Activated T-cell treated with anti-CD3 and anti-CD28 coated beads, Interleukin-2, amount 50 U/mL, for 4 hours (primary cell): Measurements from ENCODE around the gene PRKCE. TPM values are rescaled to one million over a fixed set of nuclear protein-coding genes. Genes with fewer than 3 reads are reported as not detected.

Experiments
- ATAC-seq, 2 donors: fragments of 200-7000 bp; cut with Tn5 transposase; one replicate each; pipeline ENCODE4 v1.10.0; 2021
- DNase-seq: peaks from one replicate; pipeline ENCODE4 v3.0.0-alpha.2; 2020
- H3K27me3 Mint-ChIP-seq: one replicate; pipeline ENCODE4 v1.8.0; 2021; ENCODE audit warnings: low read depth, mixed read lengths
- H3K36me3 Mint-ChIP-seq: one replicate; pipeline ENCODE4 v1.8.0; 2022; ENCODE audit warnings: mixed read lengths; ENCODE audit not compliant: insufficient read depth
- H3K4me1 Mint-ChIP-seq: one replicate; pipeline ENCODE4 v1.8.0; 2021; ENCODE audit warnings: low read depth, mixed read lengths
- H3K4me3 Mint-ChIP-seq: one replicate; pipeline ENCODE4 v1.8.0; 2021; ENCODE audit warnings: mild to moderate bottlenecking, moderate library complexity, mixed read lengths
- H3K9me3 Mint-ChIP-seq: one replicate; pipeline ENCODE4 v1.8.0; 2021; ENCODE audit warnings: mixed read lengths
- total RNA-seq, 3 donors: library from RNA; stranded (reverse); gene quantifications; one replicate each; pipeline ENCODE4 v1.2.1, GENCODE V29; 2021

The PRKCE gene
- total RNA-seq, 3 donors from 2014 or later, result 9.1 to 9.5 (median 9.2) TPM

DNA sequence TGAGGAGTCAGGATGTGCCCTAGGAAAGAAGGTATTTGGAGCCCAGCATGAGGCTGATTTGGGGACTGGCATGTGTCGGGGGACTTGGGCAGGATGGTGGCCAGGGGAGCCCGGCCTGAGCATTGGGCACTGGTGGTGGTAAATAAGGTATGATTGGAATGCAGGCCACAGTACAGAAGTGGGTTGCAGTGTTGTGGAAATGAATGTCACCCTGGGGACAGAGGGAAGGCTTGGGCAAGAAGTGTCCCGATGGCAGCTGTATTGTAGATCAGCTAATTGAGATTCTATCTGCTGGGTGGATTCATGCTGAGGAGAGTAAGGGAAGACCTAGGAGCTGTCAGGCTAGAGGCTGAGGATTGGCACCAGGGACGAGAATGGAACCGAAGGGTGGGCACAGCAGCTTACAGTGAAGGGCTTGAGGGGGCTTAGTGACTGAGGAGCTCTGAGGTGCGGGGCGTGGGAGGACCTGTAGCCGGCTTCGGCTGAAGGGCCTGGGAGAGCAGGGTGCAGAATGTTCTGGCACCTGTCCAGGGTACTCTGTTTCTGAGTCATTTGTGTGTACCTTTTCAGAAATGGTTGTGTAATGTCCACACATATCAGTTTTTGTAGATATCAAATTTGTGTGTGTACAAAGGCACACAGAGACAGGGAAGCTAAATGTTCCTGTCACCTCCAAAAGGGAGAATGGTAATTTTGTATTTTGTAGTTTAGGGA, 170.2 kb downstream of the PRKCE start:
- Mint-ChIP-seq H3K36me3 (no peaks in the 10 kb centered on the region), H3K4me3 (no peak overlapping the region), H3K4me1 (peaks cover 11% of the 10 kb centered on the region), H3K27me3 (no peaks in the 10 kb centered on the region), H3K9me3 (no peaks in the 10 kb centered on the region)
- DNase-seq, result no peak
- no peak for ATAC-seq

DNA sequence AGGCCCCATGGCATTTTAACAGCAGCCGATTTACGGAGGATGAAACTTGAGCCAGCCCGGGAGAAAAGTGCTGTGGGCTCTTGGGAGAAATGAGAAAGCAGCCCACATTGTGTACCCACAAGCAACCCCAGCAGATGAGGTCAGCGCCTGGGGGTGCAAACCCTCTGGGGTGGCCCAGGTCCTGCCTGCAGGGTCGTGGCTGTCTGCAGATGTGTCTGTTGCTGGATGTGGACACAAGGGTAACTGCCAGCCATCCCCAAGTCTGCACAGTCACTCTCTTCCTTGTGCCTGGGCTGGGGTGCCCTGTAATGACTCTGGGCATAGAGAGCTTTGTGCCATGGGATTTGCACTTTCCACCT, 170.8 kb downstream of the PRKCE start:
- Mint-ChIP-seq H3K4me1 (peaks cover 11% of the 10 kb centered on the region), H3K9me3 (no peaks in the 10 kb centered on the region), H3K36me3 (no peaks in the 10 kb centered on the region), H3K4me3 (no peak overlapping the region), H3K27me3 (no peaks in the 10 kb centered on the region)
- no peak for ATAC-seq
- no peak for DNase-seq

DNA sequence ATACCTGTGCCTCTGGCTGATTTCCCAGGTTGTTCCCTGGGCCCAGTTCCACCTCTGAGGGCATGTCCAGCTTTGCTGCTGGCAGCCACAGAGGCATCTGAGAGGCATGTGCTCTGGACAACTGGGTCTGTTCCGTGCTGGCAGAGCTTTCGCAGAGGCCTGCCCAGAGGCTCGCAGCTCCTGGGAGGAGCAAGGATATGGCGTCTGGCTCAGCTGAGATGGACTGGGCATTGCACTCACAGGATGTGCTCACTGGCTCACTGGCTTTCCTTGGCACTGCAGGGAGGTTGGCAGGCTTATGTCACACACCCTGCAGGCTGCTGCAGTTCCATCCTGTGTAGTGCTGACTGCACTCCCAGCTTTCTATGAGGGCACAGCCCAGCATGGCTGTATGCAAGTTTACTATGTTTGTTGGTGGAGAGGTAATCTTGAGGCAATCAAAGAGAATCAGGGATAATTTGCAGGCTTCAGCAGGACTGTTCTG, 172.3 kb downstream of the PRKCE start:
- no peak for DNase-seq
- no peaks in the 10 kb centered on the region for H3K36me3 Mint-ChIP-seq
- no peak for ATAC-seq
- H3K27me3 Mint-ChIP-seq, result no peaks in the 10 kb centered on the region
- peaks cover 11% of the 10 kb centered on the region for H3K4me1 Mint-ChIP-seq
- no peaks in the 10 kb centered on the region for H3K9me3 Mint-ChIP-seq
- H3K4me3 Mint-ChIP-seq, result no peak overlapping the region

DNA sequence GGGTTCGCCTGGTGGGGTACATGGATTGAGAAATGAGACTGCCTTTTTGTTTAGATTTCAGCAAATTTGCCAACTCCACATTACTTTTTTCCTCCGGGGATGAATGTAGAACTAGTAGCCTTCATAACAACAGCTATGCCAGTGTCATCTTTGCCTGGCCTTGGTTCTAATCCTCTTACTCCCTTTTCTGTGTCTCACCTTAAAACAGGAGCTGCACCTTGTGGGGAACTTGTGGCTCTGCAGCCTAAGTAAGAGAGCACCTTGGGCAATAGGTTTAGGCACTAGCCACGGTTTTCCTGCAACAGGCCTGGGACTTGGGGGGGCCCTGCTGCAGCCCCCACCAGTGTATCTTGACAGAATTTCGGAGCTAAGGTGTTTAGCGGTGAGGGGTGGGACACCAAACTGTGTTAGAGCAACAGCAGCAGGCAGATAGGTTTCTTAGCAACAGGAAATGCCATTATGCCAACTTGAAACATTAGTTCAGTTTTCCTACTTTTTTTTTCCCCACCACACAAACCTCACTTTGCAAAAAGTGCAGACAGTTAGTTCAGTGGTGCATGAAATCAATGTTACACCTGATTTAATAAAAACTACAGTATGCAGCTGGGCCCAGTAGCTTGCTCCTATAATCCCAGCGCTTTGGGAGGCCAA, 173.7 kb downstream of the PRKCE start:
- H3K27me3 Mint-ChIP-seq, result no peaks in the 10 kb centered on the region
- no peak for DNase-seq
- H3K9me3 Mint-ChIP-seq, result peaks cover 6% of the 10 kb centered on the region
- H3K4me1 Mint-ChIP-seq, result peaks cover 8% of the 10 kb centered on the region
- peaks cover 3% of the 10 kb centered on the region for H3K36me3 Mint-ChIP-seq
- ATAC-seq, result no peak
- H3K4me3 Mint-ChIP-seq, result no peak overlapping the region

DNA sequence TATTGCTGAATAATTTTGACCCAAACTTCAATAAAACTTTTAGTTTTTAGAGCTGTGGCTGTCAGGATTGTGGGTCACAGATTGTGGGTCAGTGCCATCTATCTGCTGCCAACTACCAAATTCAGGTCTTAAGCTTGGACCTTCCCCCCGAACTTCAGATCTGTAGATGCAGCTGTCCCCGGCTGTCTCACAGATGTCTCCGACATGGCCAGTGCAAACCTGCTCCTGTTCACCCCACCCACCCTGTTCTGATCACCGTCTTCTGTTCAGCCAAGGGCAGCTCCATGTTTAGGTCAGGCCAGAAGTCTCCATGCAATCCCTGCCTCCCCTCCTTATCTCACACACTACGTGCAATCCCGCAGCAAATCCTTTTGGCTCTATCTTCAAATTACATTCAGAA, 175.0 kb downstream of the PRKCE start:
- Mint-ChIP-seq H3K4me3 (no peak overlapping the region), H3K9me3 (peaks cover 18% of the 10 kb centered on the region), H3K36me3 (peaks cover 3% of the 10 kb centered on the region), H3K27me3 (no peaks in the 10 kb centered on the region), H3K4me1 (peaks cover 8% of the 10 kb centered on the region)
- ATAC-seq (no peak), DNase-seq (no peak)

DNA sequence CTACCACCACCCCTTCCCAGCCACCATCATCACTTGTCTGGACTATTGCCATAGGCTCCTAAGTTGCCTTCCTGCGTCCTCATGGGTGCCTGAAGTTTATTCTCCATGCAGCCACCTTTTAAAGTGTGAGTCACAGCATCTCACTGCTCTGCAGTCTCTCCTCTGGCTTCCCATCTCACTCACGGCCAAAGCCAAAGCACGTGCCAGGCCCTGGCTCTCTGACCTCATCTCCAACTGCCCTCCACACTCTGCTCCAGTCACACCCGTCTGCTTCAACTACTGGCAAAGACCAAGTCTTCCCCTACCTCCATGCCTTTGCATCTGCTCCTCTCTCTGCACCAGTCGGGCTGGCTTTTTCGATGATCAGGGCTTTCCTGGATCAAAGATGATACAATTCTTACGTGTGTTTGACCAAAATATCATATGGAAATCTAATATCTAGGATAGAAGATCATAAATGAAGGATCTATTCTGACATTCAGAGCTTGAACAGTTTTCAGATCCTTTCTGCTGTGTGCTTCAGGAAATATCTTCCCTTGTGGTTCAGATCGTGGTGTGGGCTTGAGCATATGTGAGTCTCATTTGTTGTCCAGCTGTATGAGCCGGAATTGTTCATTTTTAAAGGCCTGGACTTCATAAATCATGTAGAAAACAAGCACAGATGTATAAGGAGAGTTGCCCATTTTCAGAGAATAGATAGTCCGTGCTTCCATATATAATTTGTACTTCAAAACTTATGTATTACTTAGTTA, 175.6 kb downstream of the PRKCE start:
- ATAC-seq (no peak), DNase-seq (no peak)
- no peak overlapping the region for H3K4me3 Mint-ChIP-seq
- no peaks in the 10 kb centered on the region for H3K27me3 Mint-ChIP-seq
- H3K9me3 Mint-ChIP-seq, result peaks cover 18% of the 10 kb centered on the region
- peaks cover 3% of the 10 kb centered on the region for H3K36me3 Mint-ChIP-seq
- H3K4me1 Mint-ChIP-seq, result peaks cover 8% of the 10 kb centered on the region

DNA sequence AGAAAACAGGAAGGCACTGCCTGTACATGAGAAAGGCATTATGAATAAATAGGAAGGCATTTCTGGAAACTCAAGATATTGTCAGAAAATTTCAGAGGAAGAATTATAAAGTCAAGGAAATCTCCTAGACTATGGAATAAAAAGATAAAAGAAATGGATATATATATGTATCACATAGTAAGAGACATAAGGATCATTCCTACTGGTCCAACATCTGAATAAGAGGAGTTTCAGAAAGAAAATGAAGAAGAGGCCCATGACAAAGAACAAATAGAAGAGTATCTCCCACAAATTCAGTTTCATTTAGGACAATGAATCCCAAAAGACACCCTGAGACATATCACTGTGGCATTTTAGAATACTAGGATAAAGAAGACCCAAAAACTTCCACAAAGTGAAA, 178.8 kb downstream of the PRKCE start:
- no peak for ATAC-seq
- no peak for DNase-seq
- Mint-ChIP-seq H3K27me3 (no peaks in the 10 kb centered on the region), H3K9me3 (peaks cover 18% of the 10 kb centered on the region), H3K4me1 (peaks cover 2% of the 10 kb centered on the region), H3K36me3 (peaks cover 3% of the 10 kb centered on the region), H3K4me3 (no peak overlapping the region)

DNA sequence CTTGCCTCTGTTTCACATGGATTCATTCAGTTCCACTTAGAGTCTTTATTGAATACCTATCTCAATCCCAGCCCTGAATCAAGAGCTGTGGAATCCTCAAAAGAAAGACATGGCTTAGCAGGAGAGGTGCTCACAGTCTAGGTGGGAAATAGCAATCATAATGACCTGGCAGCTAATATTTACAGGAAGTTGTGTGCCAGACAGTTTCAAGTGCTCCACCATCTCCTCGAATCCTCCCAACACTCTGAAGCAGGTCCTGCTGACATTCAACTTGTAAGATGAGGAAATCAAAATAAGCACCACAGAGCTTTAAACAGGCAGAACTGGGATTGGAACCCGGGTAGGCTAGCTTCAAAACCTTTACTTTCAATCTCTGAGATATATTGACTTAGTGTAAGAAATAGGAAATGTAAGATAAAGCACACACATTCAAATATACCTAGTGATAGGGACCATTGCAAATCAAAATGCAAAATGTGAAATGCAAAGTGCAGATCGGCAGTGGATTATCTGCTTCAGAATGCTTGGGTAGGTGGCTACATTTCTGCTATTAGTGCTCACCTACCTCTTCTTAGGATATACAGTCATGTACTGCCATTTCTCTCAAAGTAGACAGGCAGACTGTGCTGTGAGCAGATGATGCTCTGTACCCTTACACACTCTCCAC, 182.0 kb downstream of the PRKCE start:
- H3K36me3 Mint-ChIP-seq, result peaks cover 3% of the 10 kb centered on the region

DNA sequence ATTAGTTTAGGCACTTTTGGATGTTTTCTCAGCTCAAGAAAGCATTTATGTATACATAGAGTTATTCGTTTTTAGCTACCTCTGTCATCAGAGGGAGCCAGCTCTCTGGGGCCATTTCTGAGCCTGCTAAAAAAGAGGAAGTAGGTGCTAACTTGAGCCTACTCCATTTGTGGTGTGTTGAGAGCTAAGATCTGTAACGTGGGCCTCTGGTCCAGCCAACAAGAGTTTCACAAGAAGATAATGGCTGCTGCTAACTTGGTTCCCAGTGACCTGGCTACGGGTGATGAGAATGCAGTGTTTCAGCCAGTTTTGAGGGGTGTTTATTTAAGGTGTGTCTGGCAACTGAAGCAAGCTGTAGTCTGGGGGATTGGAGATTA, 182.5 kb downstream of the PRKCE start:
- Mint-ChIP-seq H3K27me3 (no peaks in the 10 kb centered on the region), H3K4me3 (no peak overlapping the region), H3K9me3 (peaks cover 18% of the 10 kb centered on the region), H3K4me1 (peaks cover 6% of the 10 kb centered on the region), H3K36me3 (peaks cover 3% of the 10 kb centered on the region)
- ATAC-seq (no peak), DNase-seq (no peak)

More for the DNA sequence above, 182.0 kb downstream of the PRKCE start:
- ATAC-seq, result no peak
- Mint-ChIP-seq H3K4me1 (peaks cover 6% of the 10 kb centered on the region), H3K9me3 (peaks cover 18% of the 10 kb centered on the region), H3K4me3 (no peak overlapping the region), H3K27me3 (no peaks in the 10 kb centered on the region)
- DNase-seq, result no peak

DNA sequence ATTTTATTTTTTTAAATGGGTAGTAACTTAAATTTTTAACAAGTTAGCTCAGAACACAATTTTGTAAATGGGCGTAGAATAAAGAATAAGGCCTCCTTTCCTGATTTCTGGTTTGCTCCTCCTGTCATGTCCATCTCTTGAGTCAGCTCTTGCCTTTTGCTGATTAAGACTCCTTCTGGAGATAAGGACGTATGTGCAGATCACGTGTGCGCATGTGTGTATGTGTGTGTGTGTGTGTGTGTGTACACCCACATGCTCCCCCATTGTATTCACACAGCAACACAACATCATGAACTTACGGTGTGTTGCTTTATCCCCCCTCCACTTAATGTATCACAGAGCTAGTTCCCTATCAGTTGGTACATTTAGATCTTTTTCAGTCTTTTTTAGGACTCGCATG, 182.9 kb downstream of the PRKCE start:
- peaks cover 1% of the 10 kb centered on the region for H3K36me3 Mint-ChIP-seq
- H3K4me1 Mint-ChIP-seq, result peaks cover 6% of the 10 kb centered on the region
- peaks cover 15% of the 10 kb centered on the region for H3K9me3 Mint-ChIP-seq
- no peaks in the 10 kb centered on the region for H3K27me3 Mint-ChIP-seq
- ATAC-seq, result no peak
- DNase-seq, result no peak
- no peak overlapping the region for H3K4me3 Mint-ChIP-seq

DNA sequence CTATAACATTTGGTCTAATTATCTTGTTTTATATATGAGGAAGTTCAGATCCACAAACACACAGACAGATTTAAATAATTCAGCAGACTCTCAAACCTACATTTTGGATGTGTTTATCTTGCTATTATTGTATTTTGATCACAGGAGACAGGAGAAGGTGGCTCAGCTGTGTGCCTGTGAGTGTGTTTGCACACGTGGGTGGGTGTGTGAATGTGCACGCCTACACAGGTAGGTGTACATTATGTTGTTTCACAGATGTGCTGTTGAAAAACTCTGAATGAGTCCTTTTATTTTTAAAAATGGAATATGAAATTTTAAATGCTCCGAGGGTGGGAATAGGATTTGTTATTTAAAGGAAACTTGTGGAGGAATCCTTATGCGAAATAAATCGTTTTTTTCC, 183.4 kb downstream of the PRKCE start:
- peaks cover 1% of the 10 kb centered on the region for H3K36me3 Mint-ChIP-seq
- peaks cover 6% of the 10 kb centered on the region for H3K4me1 Mint-ChIP-seq
- no peak for ATAC-seq

DNA sequence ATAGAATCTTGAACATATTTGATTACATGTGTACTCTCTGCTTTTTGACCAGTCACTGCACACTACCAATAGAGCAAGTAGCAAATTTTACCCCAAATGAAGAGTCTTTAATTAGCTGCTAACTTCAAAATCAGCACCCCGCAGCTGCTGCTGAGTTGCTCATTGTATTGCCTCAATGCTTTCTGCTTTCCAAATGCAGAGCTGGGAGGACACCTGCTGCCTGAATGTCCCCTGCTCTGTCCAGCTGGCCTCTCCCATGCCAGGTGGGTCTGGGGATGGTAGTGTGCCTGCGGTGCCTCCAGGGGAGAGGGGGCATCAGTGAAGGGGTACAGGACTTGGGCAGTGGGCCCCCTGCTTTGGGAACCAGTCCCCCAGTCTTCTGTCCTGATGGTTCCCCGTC, 184.8 kb downstream of the PRKCE start:
- DNase-seq, result no peak
- no peaks in the 10 kb centered on the region for H3K27me3 Mint-ChIP-seq
- H3K4me1 Mint-ChIP-seq, result peaks cover 6% of the 10 kb centered on the region
- no peak overlapping the region for H3K4me3 Mint-ChIP-seq
- no peak for ATAC-seq
- H3K9me3 Mint-ChIP-seq, result peaks cover under 1% of the 10 kb centered on the region
- H3K36me3 Mint-ChIP-seq, result no peaks in the 10 kb centered on the region

More for the DNA sequence above, 183.4 kb downstream of the PRKCE start:
- Mint-ChIP-seq H3K4me3 (no peak overlapping the region), H3K27me3 (no peaks in the 10 kb centered on the region), H3K9me3 (peaks cover 14% of the 10 kb centered on the region)
- no peak for DNase-seq

DNA sequence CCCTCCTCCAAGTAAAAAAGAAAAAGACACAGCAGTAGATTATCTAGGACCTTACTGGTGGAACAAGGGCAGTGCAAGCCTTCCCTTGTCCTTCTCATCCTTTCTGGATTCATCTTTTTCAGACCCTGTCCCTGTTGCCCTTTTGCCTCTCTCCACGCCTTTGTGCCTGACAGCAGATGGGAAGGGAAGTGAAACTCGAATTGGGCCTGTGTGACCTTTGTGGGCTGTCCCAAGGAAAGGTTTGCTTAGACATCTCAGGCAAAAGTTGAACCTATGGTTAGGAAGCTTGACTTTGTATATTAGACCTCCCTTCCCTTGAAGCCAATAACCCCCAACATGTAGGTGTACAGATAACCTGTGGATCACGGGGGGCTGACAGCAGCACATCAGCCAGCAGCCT, 185.3 kb downstream of the PRKCE start:
- H3K9me3 Mint-ChIP-seq, result no peaks in the 10 kb centered on the region
- peaks cover 9% of the 10 kb centered on the region for H3K4me1 Mint-ChIP-seq
- H3K27me3 Mint-ChIP-seq, result no peaks in the 10 kb centered on the region
- no peak for DNase-seq
- no peaks in the 10 kb centered on the region for H3K36me3 Mint-ChIP-seq
- no peak for ATAC-seq
- H3K4me3 Mint-ChIP-seq, result no peak overlapping the region

DNA sequence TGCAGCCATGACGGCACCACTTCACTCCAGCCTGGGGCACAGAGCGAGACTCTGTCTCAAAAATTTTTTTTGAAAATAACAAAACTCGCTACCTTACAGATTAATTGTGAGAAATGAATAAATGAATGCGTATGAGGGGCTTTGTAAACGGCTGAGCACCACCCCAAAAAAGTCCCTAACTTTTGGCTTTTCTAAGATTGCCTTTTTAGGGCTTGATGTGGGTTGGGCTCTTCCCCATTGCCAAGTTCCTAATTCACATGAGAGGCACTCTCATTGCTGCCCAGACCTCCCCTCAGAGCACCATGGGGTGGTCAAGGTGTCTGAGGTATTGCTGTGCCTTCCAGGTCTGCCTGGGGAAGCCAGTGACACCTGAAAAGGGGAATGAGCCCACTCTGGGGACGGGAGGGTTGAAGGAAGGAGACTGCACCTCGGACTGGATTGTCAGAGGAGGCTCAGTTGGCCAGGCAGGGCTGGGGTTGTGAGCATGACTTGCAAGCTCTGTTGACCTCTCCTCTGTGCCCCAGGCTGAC, 186.4 kb downstream of the PRKCE start:
- no peaks in the 10 kb centered on the region for H3K36me3 Mint-ChIP-seq
- no peaks in the 10 kb centered on the region for H3K9me3 Mint-ChIP-seq
- H3K4me1 Mint-ChIP-seq, result peaks cover 17% of the 10 kb centered on the region
- DNase-seq (no peak), ATAC-seq (no peak)
- no peaks in the 10 kb centered on the region for H3K27me3 Mint-ChIP-seq
- no peak overlapping the region for H3K4me3 Mint-ChIP-seq
